Fibroblast of gingiva (primary cell): ENCODE data around the gene ZDHHC24.

ENCODE experiments used
- DNase-seq: peaks from one replicate; pipeline ENCODE4 v3.0.0-alpha.2; 2011; ENCODE audit warnings: low read depth

Gene ZDHHC24

DNA sequence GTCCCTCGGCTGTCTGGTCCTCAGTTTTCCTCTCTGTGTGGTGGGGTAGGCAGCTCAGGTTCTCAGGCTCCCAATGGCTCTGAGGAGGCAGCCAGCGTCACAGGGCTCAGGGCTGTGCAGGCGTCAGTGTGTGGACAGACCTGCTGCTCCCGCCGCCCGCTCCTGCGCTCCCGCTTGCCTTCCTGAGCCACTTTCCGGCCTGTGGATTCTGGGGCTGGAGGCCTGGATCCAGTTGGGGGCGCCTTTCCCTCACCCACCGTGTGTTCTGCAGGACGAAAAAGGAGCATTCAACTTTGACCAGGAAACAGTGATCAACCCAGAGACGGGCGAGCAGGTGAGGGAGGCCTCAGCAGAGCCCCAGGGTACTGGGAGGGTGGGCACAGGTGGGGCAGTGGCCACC, 50.9 kb downstream of the ZDHHC24 start:
- DNase-seq, result no peak

DNA sequence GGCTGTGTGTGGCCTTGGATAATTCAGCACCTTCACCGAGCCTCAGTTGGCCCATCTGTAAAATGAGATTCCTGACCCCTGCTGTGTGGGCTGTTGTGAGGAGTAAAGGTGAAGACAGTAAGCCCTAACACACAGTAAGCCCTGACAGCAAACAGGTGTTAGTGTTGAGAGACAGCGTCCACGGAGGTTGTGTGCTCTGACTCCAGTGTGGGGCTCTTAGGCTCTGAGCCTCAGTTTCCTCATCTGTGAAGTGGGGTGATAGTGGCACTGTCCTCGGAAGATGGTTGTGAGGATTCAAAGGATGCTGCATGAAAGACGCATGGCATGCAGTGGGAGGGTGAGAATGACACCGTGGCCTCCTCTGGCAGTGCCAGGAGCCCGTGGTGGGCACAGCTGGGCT, 51.4 kb downstream of the ZDHHC24 start:
- no peak for DNase-seq

DNA sequence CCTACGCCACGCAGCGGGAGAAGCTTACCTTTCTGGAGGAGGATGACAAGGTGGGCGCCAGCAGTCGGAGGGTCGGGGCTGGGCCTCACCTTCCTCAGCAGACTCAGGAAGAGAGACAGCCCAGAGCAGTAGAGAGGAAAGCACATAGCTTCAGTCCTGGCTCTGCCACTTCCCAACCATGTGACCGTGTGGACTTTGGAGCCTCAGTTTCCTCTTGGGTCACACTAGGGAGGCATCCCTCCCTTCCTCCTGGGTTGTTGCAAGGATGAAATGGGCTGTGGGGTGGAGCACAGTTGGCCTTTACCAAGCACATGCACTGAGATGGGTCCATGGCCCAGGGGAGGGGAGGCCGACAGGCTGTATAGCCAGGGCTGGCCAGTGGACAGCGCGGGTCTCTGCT, 52.7 kb downstream of the ZDHHC24 start:
- no peak for DNase-seq

DNA sequence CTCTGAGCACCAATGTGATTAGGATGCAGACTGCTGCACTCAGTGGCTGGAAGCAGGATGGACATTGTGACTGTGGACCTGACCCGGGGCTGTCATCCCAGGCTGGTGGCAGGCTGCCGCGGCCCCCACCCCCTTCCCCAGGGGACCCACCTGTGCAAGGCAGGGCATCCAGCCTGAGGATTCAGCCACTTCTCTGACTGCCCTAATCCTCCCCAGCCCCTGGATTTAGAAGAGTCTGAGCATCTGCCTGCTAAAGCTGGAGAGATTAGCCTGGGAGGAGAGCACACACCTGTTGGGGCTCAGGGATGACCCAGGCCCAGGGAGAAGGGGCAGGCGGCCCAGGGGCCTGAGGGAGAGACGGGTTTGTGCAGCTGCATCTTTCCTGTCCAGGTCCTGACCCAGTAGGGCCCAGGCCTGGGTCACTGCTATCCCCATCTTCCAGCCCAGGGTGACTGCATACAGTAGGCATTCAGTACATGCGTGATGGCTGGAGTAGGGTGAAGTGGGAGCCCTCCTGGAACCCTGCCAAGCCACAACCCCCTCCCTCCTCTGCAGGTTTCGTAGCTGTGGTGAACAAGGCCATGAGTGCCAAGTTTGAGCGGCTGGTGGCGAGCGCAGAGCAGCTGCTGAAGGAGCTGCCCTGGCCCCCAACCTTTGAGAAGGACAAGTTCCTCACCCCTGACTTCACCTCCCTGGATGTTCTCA, 53.5 kb downstream of the ZDHHC24 start:
- DNase-seq, result no peak

DNA sequence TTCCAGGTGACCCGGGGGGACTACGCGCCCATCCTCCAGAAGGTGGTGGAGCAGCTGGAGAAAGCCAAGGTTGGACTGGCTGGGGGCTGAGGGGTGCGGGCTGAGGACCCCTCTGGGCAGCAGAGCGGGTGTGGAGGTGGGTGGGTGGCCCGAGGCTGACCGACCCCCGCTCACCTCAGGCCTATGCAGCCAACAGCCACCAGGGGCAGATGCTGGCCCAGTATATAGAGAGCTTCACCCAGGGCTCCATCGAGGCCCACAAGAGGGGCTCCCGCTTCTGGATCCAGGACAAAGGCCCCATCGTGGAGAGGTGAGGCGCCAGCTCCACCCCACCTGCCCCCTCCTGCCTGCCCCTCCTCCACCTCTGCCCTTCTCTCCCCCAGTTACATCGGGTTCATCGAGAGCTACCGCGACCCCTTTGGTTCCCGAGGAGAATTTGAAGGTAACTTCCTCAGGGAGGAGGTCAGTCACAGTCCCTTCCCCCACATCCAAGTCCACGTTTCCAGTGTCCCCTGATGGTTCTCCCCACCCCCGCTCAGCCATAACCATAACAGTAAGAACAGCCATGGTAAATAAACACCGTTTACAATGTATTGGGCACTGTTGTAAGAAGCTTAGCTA, 54.4 kb downstream of the ZDHHC24 start:
- DNase-seq, result no peak

DNA sequence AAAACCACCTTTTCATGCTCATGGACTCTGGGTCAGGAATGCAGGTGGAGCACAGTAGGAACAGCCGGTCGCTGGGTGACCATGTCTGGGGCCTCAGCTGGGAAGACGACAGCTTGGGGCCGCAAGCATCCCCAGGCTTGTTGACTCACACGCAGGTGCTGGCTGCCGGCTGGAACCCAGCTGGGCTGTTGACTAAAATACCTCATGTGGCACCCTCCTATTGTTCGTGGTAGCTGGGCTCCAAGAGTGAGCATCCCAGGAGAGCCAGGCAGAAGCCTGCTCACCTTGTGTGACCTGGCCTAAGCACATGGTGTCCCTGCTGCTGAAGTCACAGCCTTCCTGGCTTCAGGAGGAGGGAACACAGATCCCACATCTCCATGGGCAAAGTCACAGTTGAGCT, 56.2 kb downstream of the ZDHHC24 start:
- no peak for DNase-seq

DNA sequence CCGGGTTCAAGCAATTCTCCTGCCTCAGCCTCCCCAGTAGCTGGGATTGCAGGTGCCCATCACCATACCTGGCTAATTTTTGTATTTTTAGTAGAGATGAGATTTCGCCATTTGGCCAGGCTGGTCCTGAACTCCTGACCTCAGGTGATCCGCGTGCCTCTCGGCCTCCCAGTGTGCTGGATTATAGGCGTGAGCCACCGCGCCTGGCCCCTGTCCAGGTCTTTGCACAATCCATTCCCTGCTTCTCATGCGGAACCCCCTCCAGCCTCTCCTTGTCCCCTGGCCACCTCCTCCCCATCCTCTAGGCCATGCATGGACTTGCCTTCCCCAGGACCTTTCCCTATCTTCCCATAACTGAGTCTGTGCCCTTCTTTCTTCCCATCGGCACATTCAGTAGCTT, 56.9 kb downstream of the ZDHHC24 start:
- DNase-seq, result no peak

DNA sequence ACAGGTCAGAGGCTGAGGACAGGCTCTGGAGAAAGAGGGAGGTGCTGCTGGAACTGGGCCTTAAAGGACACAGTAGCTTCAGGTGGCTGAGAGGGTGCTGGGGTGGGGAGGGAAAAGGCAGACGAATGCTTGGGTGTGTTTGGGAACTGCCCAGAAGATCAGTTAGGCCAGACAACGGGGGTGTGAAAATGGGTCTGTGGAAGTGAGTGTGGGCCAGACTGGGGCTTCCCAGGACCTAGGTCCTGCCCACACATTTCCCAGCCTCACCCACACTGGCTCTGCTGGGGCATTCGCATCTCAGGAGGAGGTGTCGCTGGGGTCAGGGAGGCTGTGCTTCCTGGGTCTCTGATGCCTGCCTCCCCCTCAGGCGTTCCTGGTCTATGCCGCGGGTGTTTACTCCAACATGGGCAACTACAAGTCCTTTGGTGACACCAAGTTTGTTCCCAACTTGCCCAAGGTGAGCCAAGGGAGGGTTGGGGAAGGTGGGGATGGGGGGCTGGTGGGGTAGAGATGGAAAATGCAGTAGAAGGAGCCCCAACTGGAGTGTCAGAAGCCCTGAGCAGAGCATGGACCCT, 61.0 kb downstream of the ZDHHC24 start:
- no peak for DNase-seq

DNA sequence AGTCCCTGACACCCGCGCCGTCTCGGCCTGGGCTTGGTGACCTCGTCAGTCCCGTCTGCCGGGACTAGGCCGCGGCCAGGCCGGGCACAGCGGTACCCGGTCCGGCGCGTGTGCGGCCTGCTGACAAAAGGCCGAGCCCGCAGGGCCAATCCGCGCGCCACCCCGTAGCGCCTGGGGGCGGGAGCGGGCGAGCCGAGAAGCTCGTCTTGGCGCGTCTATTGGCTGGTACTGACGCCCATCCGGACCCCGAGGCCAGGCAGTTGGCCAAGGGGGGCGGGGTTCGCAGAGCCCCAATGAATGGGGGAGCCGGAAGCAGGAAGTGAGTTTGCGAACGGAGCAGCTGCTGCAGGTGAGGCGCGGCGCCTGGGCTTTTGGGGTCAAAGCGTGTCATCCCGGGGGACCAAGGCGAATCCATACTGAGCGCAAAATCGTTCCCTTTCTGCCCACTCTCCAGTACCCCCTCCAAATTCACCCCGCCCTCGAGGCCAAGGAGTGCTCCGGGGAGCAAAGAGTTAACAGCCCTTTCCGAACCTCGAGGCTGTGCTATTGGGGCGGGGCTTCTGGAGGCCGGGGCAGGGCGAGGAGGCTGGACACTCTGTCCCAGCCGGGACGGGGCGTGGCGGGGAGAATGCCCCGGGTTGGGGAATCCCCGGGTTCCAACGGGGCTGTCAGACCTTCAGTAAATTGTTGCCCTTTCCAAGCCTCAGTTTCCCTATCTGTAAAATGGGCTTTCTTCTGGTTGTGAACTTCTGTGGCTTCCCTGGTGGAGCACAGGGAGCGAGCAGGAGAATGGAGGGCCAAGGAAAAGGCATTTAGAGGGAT, 65.5 kb downstream of the ZDHHC24 start, which contains the start of gene DPP3:
Gene DPP3, plus strand, starts transcription at position 318 of the 822 bp plus-strand sequence. CDS start 1,767 bp downstream, outside the sequence.
- peak; percentile 97 for DNase-seq

DNA sequence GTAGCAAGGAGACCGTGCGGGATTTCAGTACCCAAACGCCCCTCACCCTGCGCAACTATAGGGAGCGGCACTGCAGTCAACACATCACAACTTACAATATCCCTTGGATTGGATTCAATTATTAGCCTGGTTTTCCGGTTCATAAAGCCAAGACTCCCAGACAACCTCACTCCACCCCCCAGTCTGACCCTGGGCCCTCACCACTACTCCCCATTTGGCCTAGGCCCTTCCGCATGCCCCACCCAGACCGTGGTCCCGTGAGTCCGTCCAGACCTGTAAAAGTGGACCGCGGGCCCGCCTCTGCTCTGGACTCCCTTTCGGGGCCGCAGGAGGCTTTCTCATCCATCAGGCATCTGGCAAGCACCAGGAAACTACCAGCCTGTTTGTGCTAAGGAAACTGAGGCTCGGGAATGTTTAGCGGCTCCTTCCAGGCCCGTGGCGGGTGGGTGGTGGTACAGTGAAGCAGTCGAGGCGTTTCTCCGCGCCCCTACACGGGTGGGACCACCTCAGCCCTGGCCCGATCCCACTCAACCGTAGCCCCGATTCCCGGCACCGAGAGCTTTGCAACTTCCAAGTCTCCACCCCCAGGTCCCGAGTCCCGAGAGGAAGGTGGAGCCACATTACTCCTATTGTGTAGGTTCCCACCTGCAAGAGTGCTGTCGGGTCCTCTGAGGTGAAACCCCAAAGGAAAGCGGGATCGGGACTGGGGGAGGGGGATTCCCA, 66.3 kb downstream of the ZDHHC24 start:
- DNase-seq, result peak; percentile 42

DNA sequence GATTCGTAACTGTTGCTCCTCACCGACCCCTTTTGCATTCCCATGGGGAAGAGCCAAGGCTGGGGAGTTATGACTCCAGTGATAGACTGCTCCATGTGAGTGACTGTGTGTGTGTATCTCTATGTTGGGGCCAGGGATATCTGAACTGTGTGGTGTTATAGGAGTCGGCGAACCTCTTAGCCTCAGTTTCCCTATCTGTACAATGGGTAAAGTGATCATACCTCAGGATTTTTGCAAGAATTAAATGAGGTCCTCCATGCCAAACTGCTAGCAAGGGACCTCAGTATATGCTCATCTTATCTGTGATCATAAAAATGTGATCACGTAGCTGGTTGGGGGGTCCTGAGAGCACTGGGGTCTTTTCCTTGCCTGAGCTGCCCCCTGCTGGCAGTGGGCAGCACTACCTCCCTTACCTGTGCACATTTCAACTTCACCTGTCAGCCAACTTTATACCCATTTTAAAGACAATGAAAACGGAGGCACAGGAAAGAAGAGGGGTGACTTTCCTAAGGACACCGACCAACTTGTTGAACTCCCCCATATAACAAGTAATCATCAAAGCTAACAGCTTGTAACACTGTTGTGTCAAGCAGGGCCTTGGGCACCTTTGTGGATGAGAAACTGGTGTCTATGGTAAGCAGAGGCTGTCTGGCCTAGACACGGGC, 67.0 kb downstream of the ZDHHC24 start:
- no peak for DNase-seq

DNA sequence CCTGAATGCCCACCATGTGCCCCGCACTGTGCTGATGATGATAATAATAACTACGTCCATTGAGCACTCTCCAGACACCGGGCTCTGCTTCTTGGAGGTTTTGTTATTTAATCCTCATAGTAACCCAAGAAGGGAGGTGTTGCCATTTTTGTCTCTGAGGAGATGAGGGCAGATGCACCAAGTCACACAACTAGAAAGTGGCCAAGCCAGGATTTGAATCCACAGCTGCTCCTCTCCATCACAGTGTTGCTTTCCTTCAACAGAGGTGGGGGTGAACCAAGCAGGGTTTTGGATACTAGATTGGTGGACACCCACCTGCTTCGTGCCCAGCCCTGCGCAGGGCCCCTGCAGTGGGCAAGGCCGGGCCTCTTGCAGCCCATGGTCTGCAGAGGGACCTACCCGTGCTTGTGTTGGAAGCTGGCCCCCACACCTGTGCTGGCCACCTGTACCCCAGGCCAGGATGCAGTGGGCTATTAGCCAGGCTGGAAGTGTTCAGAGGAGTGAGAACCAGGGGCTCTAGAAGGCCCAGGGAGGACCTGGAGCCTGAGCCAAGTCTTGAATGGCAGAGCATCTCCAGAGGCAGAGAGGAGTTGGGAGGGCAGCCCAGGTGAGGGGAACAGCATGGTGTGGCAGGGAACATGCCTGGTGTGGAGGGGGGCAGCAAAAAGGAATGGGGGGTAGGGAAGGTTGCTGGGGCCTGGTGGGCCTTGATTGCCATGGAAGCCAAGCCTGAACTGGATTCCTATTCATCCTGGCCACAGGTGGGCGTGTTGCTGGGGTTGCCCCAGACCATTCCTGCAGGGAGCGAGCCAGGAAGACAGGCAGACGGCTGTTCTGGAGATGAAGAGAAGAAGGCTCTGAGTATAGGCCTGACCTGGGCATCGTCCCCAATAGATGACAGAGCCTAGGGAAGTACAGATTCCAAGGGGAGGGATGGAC, 68.3 kb downstream of the ZDHHC24 start:
- DNase-seq, result no peak

DNA sequence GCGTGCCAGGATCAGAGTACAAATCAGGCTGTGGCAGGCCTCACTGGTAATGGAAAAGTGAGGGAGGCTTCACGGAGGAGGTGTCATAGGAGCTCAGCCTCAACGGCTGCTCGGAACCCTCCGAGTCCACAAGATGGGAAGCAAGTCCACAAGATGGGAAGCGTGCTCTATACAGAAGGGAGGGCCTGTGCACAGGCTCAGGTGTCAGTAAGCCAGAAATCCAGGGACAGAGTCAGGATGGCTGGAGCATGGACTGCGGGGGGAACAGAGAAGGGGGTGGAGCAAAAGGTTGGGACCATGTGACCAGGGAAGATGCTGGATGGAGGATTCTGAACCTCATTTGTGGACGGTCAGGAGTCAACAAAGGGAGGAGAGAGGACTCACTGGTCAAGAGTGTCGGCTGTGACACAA, 69.0 kb downstream of the ZDHHC24 start:
- no peak for DNase-seq

DNA sequence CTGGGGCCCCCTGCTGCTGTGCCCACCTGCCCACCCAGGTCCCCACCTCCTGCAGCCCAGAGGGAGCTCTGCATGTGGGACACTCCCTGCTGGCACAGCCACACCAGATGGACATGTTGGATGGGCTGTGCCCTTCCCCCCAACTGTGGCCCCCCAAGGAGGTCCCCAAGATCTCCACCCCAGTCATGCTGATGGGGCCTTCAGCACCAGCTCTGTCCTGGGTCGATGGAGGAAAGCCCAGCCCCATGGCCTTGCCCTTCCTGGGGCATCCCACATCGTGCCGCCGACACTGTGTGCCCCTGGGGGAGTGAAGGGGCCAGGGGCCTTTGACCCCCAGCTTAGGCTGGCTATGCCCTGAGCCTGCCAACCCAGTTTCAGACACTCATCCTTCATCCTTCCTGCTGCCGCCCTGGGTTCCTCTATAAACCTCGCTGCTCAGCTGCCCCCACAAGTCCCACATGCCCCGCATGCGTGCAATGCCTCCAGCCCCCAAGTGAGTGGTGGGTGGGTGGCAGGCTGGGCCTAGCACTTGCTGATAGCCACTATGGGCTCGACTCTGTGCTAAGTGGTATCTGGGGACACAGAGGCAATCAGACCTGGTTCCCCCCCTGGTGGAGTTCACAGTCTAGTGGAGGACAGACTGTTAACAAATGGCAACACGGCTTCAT, 69.5 kb downstream of the ZDHHC24 start:
- no peak for DNase-seq

DNA sequence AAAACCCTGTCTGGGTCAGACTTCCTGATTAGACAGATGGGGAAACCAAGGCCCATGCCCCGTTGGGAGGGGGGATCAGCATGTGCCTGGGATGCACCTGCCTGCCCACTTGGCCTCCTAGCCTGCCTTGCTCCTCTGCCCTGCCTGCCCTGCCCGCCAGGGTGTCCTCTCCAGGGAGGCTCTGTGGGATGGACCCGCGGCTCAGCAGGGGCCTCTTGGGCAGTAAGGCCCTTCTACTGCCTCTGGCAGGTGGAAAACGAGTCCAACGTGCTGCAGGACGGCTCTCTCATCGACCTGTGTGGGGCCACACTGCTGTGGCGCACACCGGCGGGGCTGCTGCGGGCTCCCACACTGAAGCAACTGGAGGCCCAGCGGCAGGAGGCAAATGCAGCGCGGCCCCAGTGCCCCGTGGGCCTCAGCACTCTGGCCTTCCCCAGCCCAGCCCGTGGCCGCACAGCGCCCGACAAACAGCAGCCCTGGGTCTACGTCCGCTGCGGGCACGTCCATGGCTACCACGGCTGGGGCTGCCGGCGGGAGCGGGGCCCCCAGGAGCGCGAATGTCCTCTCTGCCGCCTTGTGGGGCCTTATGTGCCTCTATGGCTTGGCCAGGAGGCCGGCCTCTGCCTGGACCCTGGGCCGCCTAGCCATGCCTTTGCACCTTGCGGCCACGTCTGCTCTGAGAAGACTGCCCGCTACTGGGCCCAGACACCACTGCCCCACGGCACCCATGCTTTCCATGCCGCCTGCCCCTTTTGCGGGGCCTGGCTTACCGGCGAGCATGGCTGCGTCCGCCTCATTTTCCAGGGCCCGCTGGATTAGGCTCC, 70.3 kb downstream of the ZDHHC24 start:
- no peak for DNase-seq

DNA sequence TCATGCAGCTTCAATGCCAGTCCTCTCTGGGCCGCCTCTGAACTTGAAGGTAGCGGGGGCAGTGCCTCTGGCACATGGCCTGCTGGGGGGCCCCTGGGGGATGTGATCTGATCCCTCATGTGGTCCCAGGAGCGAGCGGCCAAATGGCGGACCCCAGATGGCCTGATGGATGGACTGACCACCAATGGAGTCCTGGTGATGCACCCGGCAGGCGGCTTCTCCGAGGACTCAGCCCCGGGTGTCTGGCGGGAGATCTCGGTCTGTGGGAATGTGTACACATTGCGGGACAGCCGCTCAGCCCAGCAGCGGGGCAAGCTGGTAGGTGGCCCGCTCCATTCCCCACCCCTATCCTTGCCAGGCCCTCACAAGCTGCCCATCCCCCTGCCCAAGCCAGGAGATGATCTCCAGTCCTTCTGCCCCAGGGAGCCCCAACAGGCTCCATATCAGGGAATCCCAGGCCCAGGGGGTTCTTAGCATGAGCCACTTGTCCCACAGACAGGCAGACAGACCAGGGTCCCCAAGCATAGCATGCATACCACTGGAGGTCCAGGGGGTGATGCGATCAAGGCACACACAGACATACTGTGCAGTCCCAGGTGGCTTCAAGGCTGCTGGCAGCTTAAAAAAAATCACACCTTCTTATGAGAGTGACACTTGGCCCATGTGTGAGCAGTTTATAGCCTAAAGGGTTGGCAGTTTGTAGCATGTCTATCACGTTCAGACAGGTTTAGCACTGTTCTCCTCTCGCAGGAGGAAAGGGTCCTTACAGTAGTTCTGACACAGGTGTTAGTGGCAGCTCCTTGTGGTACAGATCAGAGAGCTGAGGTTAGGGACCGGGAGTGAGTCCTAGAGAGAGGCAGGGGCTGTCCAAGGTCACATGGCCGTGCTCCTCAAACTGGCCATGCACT, 72.0 kb downstream of the ZDHHC24 start:
- no peak for DNase-seq

DNA sequence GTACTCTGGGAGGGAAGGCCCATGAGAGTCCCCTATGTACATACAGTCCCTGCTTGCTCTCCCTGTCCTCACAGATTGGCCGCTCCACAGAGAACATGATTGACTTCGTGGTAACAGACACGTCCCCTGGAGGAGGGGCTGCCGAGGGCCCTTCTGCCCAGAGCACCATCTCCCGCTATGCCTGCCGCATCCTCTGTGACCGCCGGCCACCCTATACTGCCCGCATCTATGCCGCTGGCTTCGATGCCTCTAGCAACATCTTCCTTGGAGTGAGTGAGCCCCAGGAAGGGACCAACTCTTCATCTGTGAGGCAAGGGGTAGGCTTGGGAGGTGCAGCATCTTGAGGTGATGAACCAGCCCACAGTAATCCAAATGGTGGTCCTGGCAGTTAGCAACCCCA, 72.7 kb downstream of the ZDHHC24 start:
- DNase-seq, result no peak

DNA sequence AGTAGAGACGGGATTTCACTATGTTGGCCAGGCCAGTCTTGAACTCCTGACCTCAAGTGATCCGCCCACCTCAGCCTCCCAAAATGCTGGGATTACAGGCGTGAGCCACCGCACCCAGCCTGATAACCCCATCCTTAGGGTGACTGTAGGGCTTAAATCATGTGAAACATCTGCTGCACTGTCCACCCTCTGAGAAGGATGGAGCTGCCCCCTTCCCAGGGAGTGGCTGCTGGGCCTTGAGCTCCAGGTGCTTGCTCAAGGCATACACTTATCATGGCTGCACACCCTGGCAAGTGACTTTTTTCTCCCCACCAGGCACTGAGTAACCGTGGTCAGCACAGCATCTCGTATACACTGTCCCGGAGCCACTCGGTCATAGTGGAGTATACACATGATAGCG, 73.8 kb downstream of the ZDHHC24 start:
- no peak for DNase-seq
